HG03139 (cell line): ENCODE measurements around the gene FAM98C.

Experiments used
- ATAC-seq: cut with Tn5 transposase; IDR thresholded peaks from one replicate; pipeline ENCODE4 v1.9.1; 2021; ENCODE audit not compliant: unreplicated experiment

The FAM98C gene

GRCh38 chr19:38377052-38377451, 25.8 kb upstream of the FAM98C start:
- ATAC-seq: no peak

DNA sequence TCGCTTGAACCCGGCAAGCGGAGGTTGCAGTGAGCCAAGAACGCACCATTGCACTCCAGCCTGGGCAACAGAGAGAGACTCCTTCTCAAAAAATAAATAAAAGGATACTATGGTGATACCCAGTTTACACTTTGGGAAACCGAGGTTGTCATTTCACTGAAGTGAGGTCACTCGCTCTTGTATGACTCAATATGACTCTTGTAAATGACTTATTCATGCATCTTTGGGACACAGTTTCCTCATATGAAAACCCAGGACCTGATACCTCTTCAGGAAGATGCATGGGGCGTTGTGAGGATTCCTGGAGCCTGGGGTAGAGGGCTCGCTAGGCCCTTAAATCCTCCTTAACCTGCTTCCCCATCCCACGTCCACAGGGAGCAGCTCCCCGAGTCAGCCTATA, 24.0 kb upstream of the FAM98C start:
- no peak for ATAC-seq

DNA sequence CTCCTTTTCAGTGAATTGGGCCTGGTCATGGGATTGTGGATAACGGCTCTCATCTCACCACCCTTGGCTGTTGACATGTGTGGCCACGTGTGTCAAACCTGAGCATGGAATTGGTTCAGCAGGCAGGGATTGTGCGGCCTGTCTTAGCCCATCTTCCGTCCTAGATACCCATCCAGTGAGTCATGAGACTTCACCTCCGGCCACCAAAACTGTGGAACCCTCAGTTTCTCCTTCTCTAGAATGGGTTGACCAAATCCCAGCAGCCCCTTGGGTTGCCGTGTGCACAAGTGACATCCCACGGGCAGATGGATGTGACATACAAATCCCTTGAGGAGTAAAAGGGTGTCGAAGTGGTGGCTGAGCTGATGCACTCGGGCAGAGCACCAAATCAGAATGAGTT, 21.8 kb upstream of the FAM98C start:
- ATAC-seq: no peak

DNA sequence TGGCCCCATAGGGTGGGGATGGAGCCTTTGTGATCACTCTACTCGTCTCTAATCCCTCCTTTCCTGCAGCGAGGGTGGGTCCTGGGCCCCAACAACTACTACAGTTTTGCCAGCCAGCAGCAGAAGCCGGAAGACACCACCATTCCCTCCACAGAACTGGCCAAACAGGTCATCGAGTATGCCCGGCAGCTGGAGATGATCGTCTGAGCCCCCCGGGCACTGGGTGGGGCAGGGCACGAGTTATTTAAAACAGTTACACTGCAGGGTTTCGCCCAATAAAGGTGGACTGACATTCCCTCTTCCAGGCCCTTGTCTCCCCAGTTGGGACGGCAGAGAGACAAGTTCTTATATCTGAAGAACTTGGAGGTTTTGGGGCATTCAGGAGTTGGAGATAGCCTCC, 19.7 kb upstream of the FAM98C start:
- no peak for ATAC-seq

- ATAC-seq: no peak
These were observed 19.1 kb upstream of the FAM98C start for GRCh38 chr19:38383743-38384142.

DNA sequence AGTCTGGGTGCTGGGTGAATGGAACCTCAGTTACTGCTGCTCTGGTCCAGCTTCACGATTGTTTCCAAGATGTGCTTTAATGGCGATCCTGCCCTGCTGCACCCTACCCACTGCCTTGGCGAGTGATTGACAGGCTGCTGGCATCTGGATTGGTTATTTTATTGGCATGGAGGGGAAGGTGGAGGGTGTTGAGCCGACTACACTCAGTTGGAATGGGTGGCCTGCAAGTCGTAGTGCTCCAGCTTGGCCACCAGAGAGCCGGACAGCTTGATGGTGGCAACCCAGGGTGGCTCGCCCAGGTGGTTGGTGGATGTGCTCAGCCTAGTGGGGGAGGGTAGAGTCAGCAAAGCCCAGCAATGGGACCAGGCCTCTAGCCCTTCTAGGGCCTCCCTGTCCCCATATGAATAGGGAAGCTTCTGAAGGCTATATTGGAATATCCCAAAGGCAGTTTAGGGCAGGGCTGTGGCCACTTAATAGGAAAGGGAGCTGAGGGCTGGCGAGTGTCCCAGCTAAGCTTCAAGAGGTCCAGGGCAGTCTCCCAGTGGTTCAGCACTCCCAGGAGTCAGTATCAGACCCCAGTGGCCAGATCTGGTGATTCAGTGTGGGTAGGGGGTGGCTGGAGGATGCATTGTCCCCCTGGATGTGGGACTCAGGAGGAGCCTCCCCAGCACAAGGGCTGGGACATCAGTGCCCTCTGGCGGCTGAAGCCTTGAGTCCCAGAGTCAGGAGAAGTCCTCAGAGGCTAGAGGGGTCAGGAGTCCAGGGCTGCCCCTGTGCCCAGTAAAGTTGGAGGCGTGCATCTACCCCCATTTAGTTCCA, 18.5 kb upstream of the FAM98C start:
- no peak for ATAC-seq

GRCh38 chr19:38385057-38385803, 17.7 kb upstream of the FAM98C start:
- ATAC-seq: no peak

DNA sequence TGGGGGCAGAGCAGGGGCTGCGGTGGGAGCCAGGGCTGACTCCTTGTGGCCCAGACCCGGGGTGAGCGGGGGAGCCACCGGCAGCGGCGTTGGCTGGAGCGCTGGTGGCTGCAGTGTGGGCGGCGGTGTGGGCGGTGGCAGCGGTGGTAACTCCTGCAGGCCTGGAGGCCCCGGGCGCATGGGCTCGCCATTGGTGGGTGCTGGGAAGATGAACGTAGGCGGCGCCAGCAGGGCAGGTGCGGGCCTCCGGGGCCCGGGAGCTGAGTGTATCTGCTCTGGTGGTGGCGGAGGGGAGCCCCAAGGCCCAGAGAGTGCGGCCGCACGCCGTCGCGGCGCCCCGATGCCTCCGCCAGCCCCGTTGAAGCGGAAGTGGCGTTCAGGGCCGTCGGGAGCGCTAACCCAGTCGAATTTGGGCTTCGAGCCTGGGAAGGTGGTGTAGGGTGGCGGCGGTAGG, 17.1 kb upstream of the FAM98C start:
- ATAC-seq: no peak

DNA sequence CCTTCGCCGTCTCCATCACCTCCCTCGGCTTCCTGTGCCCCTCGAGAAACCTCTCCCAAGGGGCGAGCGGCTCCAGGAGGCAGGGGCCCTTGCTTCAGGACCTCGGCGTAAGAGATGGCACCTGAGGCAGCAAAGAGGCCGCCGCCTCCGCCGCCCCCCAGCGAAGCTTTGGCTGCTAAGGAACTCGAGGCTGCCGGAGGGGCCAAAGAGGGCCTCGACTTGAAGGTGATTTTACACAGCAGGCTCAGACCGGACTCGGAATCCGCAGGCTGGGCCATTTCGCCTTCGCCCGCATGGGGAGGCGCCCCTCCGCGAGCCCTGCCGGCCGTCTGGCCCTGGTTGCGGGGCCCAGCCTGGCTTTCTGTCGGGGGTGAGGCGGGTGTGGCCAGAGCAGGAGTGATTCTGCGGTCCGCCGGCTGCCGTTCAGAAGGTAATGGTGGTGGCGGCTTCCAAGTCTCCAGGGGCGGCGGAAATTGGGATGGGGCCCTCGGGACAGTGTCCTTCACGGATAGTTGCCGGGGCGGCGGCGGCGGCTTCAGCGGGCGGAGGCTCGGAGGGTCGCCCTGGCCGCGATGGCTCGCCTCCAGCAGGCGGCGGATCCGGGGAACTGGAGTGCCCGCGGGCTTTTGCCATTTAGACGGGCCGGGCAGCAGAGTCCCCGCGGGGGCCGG, 16.5 kb upstream of the FAM98C start:
- no peak for ATAC-seq

GRCh38 chr19:38386971-38387549, 15.8 kb upstream of the FAM98C start:
- no peak for ATAC-seq

GRCh38 chr19:38387550-38388348, 15.1 kb upstream of the FAM98C start, which contains the start of gene GGN:
TSS of gene GGN (minus strand) at chr19:38388034. CDS start at chr19:38387261, 773 bp downstream.
- no peak for ATAC-seq

DNA sequence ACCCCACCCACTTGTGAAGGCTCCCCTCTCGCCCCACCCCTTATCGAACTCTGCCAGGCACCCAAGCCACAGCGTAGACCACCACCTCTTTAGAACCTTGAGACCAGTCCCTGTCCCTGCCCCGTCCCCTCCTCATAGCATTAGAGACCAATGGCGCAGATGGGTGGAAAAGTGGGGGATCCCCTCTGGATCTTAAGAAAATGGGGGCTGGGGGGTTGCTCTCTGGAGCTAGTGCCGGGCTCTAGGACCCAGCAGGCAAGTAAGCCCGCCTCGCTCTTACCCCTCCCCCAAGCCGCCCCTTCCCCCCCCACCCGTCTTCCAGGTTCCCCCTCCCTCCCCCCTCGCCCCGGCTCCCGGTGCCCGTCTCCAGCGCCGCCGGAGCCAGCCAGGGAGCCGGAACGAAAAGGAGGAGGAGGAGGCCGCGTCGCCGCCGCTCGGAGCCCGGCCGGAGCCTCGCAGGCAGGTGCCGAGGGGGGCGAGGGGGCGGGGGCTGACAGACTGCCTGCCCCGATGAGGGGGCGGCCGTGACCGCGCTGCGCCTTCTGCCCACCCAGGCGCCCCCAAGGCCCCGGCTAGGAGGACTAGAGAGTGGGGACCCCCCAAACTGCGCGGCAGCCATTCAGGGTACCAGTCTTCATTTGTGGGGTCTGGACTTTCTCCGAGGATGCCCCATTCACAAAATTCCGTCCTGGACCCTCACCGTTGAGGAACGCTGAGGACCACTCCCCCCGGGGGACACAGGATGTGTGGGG, 14.4 kb upstream of the FAM98C start, which contains the start of gene SPRED3:
Gene SPRED3 (plus strand): TSS at position 349 of the 752 bp plus-strand sequence. CDS start 1,606 bp downstream, outside the sequence.
- no peak for ATAC-seq

DNA sequence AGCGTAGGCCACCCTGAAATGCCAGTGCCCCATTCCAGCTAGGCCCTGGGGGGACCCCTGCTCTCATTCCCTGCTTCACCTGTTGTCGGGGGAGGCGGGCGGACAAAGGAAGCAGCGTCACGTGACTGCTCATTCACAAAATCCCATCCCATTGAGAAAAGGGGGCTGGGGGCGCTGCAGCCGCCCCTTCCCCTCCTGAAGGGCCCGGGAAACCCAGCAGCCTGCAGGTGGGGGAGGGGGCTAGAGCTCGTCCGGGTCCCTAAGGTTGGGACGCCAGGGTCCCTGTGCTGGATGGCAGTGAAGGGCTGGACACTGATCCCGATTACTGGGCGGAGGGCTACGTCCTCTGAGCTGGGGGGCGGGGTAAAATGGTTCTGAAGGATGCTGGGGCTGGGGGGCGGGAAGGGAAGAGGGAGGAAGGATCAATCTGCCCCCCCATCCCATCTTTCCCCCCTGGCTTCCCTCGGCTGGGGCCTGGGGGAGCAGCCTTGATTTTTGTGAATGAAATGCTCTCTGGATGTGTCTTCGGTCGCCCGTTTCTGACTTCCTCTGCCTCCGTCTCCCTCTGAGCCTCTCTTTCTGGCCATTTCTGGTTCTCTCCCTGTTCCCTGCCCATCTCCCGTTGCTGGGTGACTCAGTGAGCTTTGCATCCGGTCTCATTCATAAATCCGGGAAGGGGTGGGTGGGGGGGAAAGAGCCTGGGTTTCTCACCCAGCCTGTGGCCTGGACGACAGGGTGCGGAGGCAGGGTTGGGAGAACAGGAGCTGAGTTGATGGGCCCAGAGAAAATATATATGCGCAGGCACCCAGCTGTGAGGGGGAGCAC, 13.6 kb upstream of the FAM98C start:
- ATAC-seq: no peak

DNA sequence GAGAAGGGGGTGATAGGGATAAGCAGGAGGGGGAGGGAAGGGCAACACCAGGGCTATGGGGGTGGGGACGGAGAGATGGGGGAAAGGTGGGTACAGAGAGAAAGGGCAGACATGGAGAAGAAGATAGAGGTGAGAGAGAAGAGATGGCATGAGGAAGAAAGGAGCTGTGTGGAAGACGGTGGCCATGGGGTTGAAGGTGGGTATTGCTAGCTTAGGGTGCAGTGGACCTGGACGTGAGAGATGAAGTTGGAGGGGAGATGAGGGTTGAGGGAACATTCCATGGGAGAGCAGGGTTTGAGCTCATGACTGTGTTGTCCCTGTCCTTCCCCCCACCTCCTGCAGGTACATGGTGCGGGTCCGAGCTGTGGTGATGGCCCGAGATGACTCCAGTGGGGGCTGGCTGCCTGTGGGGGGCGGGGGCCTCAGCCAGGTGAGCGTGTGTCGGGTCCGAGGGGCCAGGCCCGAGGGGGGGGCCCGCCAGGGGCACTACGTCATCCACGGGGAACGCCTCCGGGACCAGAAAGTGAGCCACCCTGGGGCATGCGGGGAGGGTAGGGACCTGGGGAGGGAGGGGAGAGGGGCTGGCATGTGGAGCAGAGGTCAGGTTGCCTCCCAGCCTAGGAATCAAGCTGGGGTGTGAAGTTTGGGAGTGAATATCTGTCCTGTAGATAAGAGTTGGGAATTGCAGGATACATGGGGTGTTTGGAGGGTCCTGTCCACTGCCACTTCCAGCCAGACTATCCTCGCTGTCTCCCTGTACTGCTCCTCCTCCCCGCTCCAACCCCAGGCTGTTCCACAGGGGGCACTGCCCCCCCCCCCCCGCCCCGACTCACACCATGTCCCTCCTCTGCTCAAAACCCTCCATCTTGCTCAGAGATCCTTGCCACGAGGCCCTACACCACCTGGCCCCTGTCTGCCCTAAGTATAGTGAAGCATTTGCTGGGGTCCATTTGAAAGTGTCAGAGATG, 12.7 kb upstream of the FAM98C start:
- ATAC-seq: no peak

GRCh38 chr19:38391911-38392464, 10.9 kb upstream of the FAM98C start:
- no peak for ATAC-seq

DNA sequence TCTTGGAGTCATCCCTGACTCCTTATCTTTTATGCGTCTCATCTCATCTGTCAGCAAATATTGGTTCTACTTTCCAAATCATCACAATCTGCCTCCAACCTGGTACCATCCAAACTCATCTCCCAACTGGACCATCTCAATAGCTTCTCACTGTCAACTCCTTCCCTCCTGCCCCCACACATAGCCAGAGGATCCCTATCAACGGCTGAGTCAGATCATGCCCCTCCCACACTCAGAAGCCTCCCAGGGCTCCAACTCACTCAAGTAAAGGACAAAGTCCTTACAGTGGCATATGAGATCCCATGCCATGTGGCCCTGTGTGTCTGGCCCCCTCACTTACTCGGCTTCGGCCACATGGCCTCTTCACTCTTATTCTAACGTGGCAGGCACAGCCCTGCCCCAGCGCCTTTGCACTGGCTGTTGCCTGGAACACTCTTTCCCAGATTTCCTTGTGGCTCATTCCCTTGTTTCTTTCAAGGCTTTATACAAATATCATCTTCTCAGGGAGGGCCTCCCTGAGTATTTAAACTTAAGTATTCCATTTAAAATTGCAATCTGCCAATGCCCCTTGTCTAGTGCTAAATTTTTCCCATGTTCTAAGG, 10.1 kb upstream of the FAM98C start:
- ATAC-seq: no peak

DNA sequence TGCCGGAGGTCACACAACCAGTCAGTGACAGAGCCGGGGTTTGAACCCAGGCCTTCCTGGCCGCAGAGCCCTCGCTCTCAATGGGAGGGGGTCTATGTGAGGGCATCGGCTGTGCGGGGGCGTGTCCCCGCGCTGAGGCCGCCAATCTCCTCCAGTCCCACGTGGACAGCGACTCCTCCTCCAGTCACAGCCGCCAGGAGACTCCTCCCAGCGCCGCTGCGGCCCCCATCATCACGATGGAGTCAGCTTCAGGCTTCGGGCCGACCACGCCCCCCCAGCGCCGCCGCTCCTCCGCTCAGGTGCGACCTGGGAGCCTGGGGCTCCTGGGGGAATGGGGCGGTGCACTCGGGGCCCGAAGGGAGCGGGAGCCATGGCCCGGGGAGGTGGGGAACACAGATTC, 8.4 kb upstream of the FAM98C start:
- no peak for ATAC-seq
